HCT116 (cell line): ENCODE data around the gene ANO2. TPM values are rescaled to one million over a fixed set of nuclear protein-coding genes. Genes with fewer than 3 reads are reported as not detected.

ENCODE experiments used
- ATAC-seq: fragments of 200-7000 bp; cut with Tn5 transposase; 2 replicates; pipeline ENCODE4 v1.9.1; 2020; ENCODE audit warnings: mild to moderate bottlenecking, moderate library complexity
- BruUV-seq: library from RNA; stranded (reverse); fragments of 400-500 nt; replicated peaks from 2 replicates; lab custom pipeline; 2021; lab: Mats Ljungman, UMichigan
- CTCF ChIA-PET: fragments of 300-600 bp; sonication (Branson Sonifier 250); formaldehyde crosslinking; loops from one replicate; lab custom pipeline; 2021; ENCODE audit warnings: antibody characterized with exemption; lab: Charles Lee
- POLR2A ChIA-PET: fragments of 300-600, 350-600 bp; sonication (Branson Sonifier 250); formaldehyde crosslinking; loops from one replicate; lab custom pipeline; 2021; ENCODE audit warnings: antibody characterized with exemption; lab: Charles Lee
- RAD21 ChIA-PET, 2 experiments: fragments of 300-600 bp; sonication (Branson Sonifier 250); formaldehyde crosslinking; loops; one replicate each; lab custom pipeline; 2023; ENCODE audit warnings: low total read pairs in 2 of 2; ENCODE audit not compliant: uncharacterized antibody in 2 of 2, unreplicated experiment in 2 of 2, low non-redundant PET in 1 of 2; lab: Charles Lee
- DNase-seq: peaks from one replicate; pipeline ENCODE4 v3.0.0-alpha.2; 2010; ENCODE audit warnings: low read depth, low spot score
- H2AFZ ChIP-seq: fragments of 200-600 bp; shearing (Covaris generic), sonication (generic); 2 replicates; pipeline ENCODE4 v1.6.1; 2017; ENCODE audit warnings: low read depth, mixed run types, mixed read lengths, antibody characterized with exemption, low read length; ENCODE audit not compliant: poor library complexity, severe bottlenecking
- H3K27ac ChIP-seq: 2 replicates; pipeline ENCODE4 v1.5.1; 2012; ENCODE audit warnings: low read depth, low read length
- H3K27me3 ChIP-seq: fragments of 200-600 bp; sonication (generic); 2 replicates; pipeline ENCODE4 v1.6.1; 2016; ENCODE audit warnings: mixed run types, low read length, mixed read lengths; ENCODE audit not compliant: insufficient read depth
- H3K36me3 ChIP-seq, 2 experiments: fragments of 200-500 bp in 1 of 2; fragments of 200-600 bp in 1 of 2; sonication (Bioruptor generic) in 1 of 2; sonication (generic) in 1 of 2; 2 replicates each; pipeline versions ENCODE4 v1.5.1 to v1.6.1; 2014 to 2016; ENCODE audit warnings: low read length in 2 of 2, inconsistent platforms in 1 of 2, mixed read lengths in 1 of 2, mixed run types in 1 of 2; ENCODE audit not compliant: insufficient read depth in 2 of 2, control insufficient read depth in 1 of 2
- H3K4me1 ChIP-seq, 2 experiments: fragments of 200-600 bp in 1 of 2; sonication (generic) in 1 of 2; 2 replicates each; pipeline versions ENCODE4 v1.5.1 to v1.6.1; 2012 to 2017; ENCODE audit warnings: low read length in 2 of 2, inconsistent platforms in 1 of 2, mild to moderate bottlenecking in 1 of 2, mixed read lengths in 1 of 2, mixed run types in 1 of 2, moderate library complexity in 1 of 2; ENCODE audit not compliant: insufficient read depth in 2 of 2, control insufficient read depth in 1 of 2
- H3K4me2 ChIP-seq: fragments of 200-600 bp; sonication (generic); 2 replicates; pipeline ENCODE4 v1.6.1; 2017; ENCODE audit warnings: mixed run types, low read length, mixed read lengths
- H3K4me3 ChIP-seq, 2 experiments: fragments of 200-600 bp in 1 of 2; sonication (generic) in 1 of 2; replicated peaks in 1 of 2; 2 replicates each; pipeline ENCODE4 v1.5.1; 2011 to 2016; ENCODE audit warnings: low read length in 2 of 2, control low read depth in 1 of 2, low read depth in 1 of 2, mild to moderate bottlenecking in 1 of 2, mixed read lengths in 1 of 2, mixed run types in 1 of 2
- H3K79me2 ChIP-seq: fragments of 200-600 bp; sonication (generic); 2 replicates; pipeline ENCODE4 v1.6.1; 2017; ENCODE audit warnings: mild to moderate bottlenecking, mixed run types, low read length, moderate library complexity, mixed read lengths; ENCODE audit not compliant: insufficient read depth
- H3K9ac ChIP-seq: fragments of 200-600 bp; sonication (generic); 2 replicates; pipeline ENCODE4 v1.6.1; 2016; ENCODE audit warnings: low read length, mixed read lengths
- H3K9me2 ChIP-seq: fragments of 200-600 bp; sonication (generic), shearing (Covaris generic); 2 replicates; pipeline ENCODE4 v1.6.1; 2017; ENCODE audit warnings: mixed run types, mild to moderate bottlenecking, moderate library complexity; ENCODE audit not compliant: insufficient read depth
- H3K9me3 ChIP-seq, 2 experiments: fragments of 200-500 bp in 1 of 2; fragments of 200-600 bp in 1 of 2; sonication (Bioruptor generic) in 1 of 2; sonication (generic) in 1 of 2; 2 replicates each; pipeline ENCODE4 v1.6.1; 2014 to 2017; ENCODE audit warnings: low read length in 2 of 2, mixed read lengths in 2 of 2, inconsistent platforms in 1 of 2, low read depth in 1 of 2, mild to moderate bottlenecking in 1 of 2, mixed run types in 1 of 2, moderate library complexity in 1 of 2; ENCODE audit not compliant: control insufficient read depth in 1 of 2, insufficient read depth in 1 of 2
- H4K20me1 ChIP-seq: fragments of 200-600 bp; sonication (generic), shearing (Covaris generic); 2 replicates; pipeline ENCODE4 v1.6.1; 2017; ENCODE audit warnings: mixed run types, mild to moderate bottlenecking, moderate library complexity; ENCODE audit not compliant: insufficient read depth
- CEBPB ChIP-seq: IDR thresholded peaks from 2 replicates; pipeline ENCODE4 v1.6.1; 2012; ENCODE audit warnings: low read depth
- EGR1 ChIP-seq: IDR thresholded peaks from 2 replicates; pipeline ENCODE4 v1.6.1; 2012; ENCODE audit warnings: low read depth
- ELF1 ChIP-seq: IDR thresholded peaks from 2 replicates; pipeline ENCODE4 v1.6.1; 2012; ENCODE audit warnings: low read depth, borderline replicate concordance
- EZH2 ChIP-seq: fragments of 200-600 bp; sonication (generic); IDR thresholded peaks from 2 replicates; pipeline ENCODE4 v1.6.1; 2017; ENCODE audit warnings: antibody characterized with exemption, mixed run types
- EZH2phosphoT487 ChIP-seq: fragments of 200-600 bp; IDR thresholded peaks from 2 replicates; pipeline ENCODE4 v1.6.1; 2018; ENCODE audit warnings: antibody characterized with exemption, borderline replicate concordance
- FOSL1 ChIP-seq: IDR thresholded peaks from 2 replicates; pipeline ENCODE4 v1.6.1; 2012; ENCODE audit warnings: low read depth
- JUND ChIP-seq: IDR thresholded peaks from 2 replicates; pipeline ENCODE4 v1.6.1; 2012
- MAX ChIP-seq: IDR thresholded peaks from 2 replicates; pipeline ENCODE4 v1.6.1; 2012
- POLR2A ChIP-seq: IDR thresholded peaks from 2 replicates; pipeline ENCODE4 v1.7.0; 2011; ENCODE audit warnings: borderline replicate concordance; ENCODE audit not compliant: insufficient read depth, insufficient read length; ENCODE audit errors: extremely low read depth
- RAD21 ChIP-seq: IDR thresholded peaks from 2 replicates; pipeline ENCODE4 v1.6.1; 2012; ENCODE audit warnings: low read depth, mild to moderate bottlenecking
- REST ChIP-seq: IDR thresholded peaks from 2 replicates; pipeline ENCODE4 v1.6.1; 2012; ENCODE audit warnings: low read depth
- SP1 ChIP-seq: IDR thresholded peaks from 2 replicates; pipeline ENCODE4 v1.6.1; 2012; ENCODE audit warnings: low read depth
- SRF ChIP-seq: IDR thresholded peaks from 2 replicates; pipeline ENCODE4 v1.6.1; 2012; ENCODE audit warnings: low read depth
- TCF7L2 ChIP-seq: IDR thresholded peaks from 2 replicates; pipeline ENCODE4 v1.7.0; 2011; ENCODE audit warnings: borderline replicate concordance, inconsistent platforms; ENCODE audit not compliant: insufficient read depth, insufficient read length; ENCODE audit errors: extremely low read depth
- YY1 ChIP-seq: IDR thresholded peaks from 2 replicates; pipeline ENCODE4 v1.6.1; 2011; ENCODE audit warnings: low read length, low read depth, moderate library complexity, mild to moderate bottlenecking; ENCODE audit not compliant: insufficient replicate concordance; ENCODE audit errors: extremely low read depth
- ZBTB33 ChIP-seq: IDR thresholded peaks from 2 replicates; pipeline ENCODE4 v1.6.1; 2011; ENCODE audit warnings: mild to moderate bottlenecking, low read length, moderate library complexity; ENCODE audit not compliant: insufficient replicate concordance; ENCODE audit errors: extremely low read depth
- ZFX ChIP-seq: fragments of 450-650 bp; IDR thresholded peaks from 2 replicates; pipeline ENCODE4 v1.6.1; 2017
- intact Hi-C: fragments of 100-400 bp; cut with micrococcal nuclease; formaldehyde crosslinking; loops from 2 replicates; pipeline ENCODE4 v1.10.0; 2022
- total RNA-seq: library from RNA; stranded (reverse); gene quantifications from one replicate; pipeline ENCODE4 v1.2.1, GENCODE V29; 2021; ENCODE audit not compliant: unreplicated experiment

ANO2 gene
- total RNA-seq, 1 experiment from 2014 or later = not detected

GRCh38 chr12:5770727-5771126 lies 174.3 kb downstream of the ANO2 start:
- H3K4me1 ChIP-seq = no peaks in the 10 kb centered on the region
- no peak overlapping the region for H3K4me3 ChIP-seq
- H3K9me2 ChIP-seq = no peaks in the 10 kb centered on the region
- H3K79me2 ChIP-seq = no peaks in the 10 kb centered on the region
- TF ChIP-seq ZFX = no peak
- no peak for TF ChIP-seq SRF
- no peak for TF ChIP-seq RAD21
- no peak for TF ChIP-seq CEBPB
- no peak for TF ChIP-seq YY1
- TF ChIP-seq EZH2 = no peak
- TF ChIP-seq JUND = no peak
- no peak for TF ChIP-seq FOSL1
- no peak overlapping the region for H3K9ac ChIP-seq
- intact Hi-C loops = no loop called here
- ChIA-PET POLR2A (no interaction called here), RAD21 (no interaction called here), CTCF (no interaction called here)
- no peak for ATAC-seq
- H2AFZ ChIP-seq = no peak overlapping the region
- no peak overlapping the region for H3K4me2 ChIP-seq
- no peak for DNase-seq
- H3K36me3 ChIP-seq = no peaks in the 10 kb centered on the region
- H3K27ac ChIP-seq = no peak overlapping the region
- H3K9me3 ChIP-seq = no peaks in the 10 kb centered on the region
- BruUV-seq = no TSS peak
- no peaks in the 10 kb centered on the region for H4K20me1 ChIP-seq
- peaks cover 18% of the 10 kb centered on the region for H3K27me3 ChIP-seq

DNA sequence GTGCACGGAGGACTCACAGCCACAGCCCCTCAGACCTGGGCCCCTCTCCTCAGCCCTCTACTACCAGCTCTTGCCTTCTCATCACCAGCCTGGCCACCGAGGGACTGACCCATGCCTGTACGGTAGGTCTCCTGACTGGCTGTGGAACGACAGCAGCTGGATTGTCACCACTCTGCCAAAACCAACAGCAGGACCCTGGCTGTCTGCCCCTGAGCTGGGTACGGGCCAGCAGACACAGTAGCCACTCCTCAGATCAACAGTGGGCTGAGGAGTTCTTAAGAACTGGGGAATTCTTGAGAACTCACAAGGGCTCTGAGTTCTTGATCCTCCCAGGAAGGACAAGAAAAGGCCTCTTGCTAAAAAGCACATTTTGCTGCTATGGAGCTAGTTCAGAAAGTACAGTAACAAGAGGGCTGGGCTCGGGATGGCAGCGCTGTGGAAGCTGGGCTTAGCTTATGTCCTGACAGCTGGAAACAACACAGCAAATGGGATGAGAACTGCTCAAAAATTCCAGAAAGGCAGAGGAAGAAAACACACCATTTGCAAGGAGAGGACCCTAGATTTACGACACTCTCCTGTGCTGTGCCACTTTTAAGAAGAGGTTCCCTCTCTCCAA lies 176.4 kb downstream of the ANO2 start:
- H3K4me1 ChIP-seq = no peaks in the 10 kb centered on the region
- peaks cover 19% of the 10 kb centered on the region for H3K27me3 ChIP-seq
- H2AFZ ChIP-seq = no peak overlapping the region
- intact Hi-C loops = no loop called here
- H3K27ac ChIP-seq = no peak overlapping the region
- no peaks in the 10 kb centered on the region for H3K36me3 ChIP-seq
- H3K9me3 ChIP-seq = no peaks in the 10 kb centered on the region
- DNase-seq (no peak), ATAC-seq (no peak)
- ChIA-PET RAD21 (no interaction called here), CTCF (no interaction called here), POLR2A (no interaction called here)
- no peak overlapping the region for H3K4me2 ChIP-seq
- H4K20me1 ChIP-seq = no peaks in the 10 kb centered on the region
- H3K4me3 ChIP-seq = no peak overlapping the region
- no peak overlapping the region for H3K9ac ChIP-seq
- no TSS peak for BruUV-seq
- no peaks in the 10 kb centered on the region for H3K9me2 ChIP-seq
- H3K79me2 ChIP-seq = no peaks in the 10 kb centered on the region
- TF ChIP-seq EZH2phosphoT487 = no peak
- no peak for TF ChIP-seq REST
- TF ChIP-seq SP1 = no peak
- TF ChIP-seq MAX = no peak
- no peak for TF ChIP-seq POLR2A
- no peak for TF ChIP-seq ZBTB33
- no peak for TF ChIP-seq ELF1
- no peak for TF ChIP-seq SRF
- TF ChIP-seq JUND = no peak
- TF ChIP-seq EGR1 = no peak
- TF ChIP-seq TCF7L2 = no peak
- no peak for TF ChIP-seq ZFX
